Colonic mucosa (tissue), 4 donors: ENCODE data around the gene C6orf89. TPM values are rescaled to one million over a fixed set of nuclear protein-coding genes. Genes with fewer than 3 reads are reported as not detected.

Source experiments
- DNase-seq: peaks from one replicate; pipeline ENCODE4 v3.0.0-alpha.2; 2020
- H3K27ac ChIP-seq: fragments of 200-600 bp; one replicate; pipeline ENCODE4 v1.8.0; 2021
- H3K27me3 ChIP-seq: fragments of 200-600 bp; one replicate; pipeline ENCODE4 v1.8.0; 2021
- H3K36me3 ChIP-seq: fragments of 200-600 bp; one replicate; pipeline ENCODE4 v1.8.0; 2021
- H3K4me1 ChIP-seq: fragments of 200-600 bp; one replicate; pipeline ENCODE4 v1.8.0; 2021; ENCODE audit warnings: mild to moderate bottlenecking
- H3K4me3 ChIP-seq: fragments of 200-600 bp; one replicate; pipeline ENCODE4 v1.8.0; 2021
- H3K9ac ChIP-seq, 2 donors: one replicate each; pipeline ENCODE4 v1.7.0; 2013; ENCODE audit warnings: control low read depth in 2 of 2, low read depth in 2 of 2, low read length in 2 of 2
- H3K9me3 ChIP-seq: fragments of 200-600 bp; one replicate; pipeline ENCODE4 v1.8.0; 2021
- CTCF ChIP-seq: fragments of 200-600 bp; IDR thresholded peaks from one replicate; pipeline ENCODE4 v1.8.0; 2022; ENCODE audit warnings: antibody characterized with exemption, mild to moderate bottlenecking
- intact Hi-C: fragments of 100-400 bp; cut with DNase I; formaldehyde crosslinking; loops from one replicate; pipeline ENCODE4 v1.14.1; 2022
- total RNA-seq, 2 donors: library from RNA; stranded (reverse); fragmentation: NEBNext Ultra II Directional in 1 of 2; extraction: Animal tissue kit (Norgen Biotek cat#: 25700) in 1 of 2; gene quantifications; one replicate each; pipeline ENCODE4 v1.2.1, GENCODE V29; 2021
- donor health status: healthy.
- donor health status: DM: no; HTN: no; CAD: no.
- donor health status: DM: no; HTN: no; CAD: no.

Gene C6orf89
- total RNA-seq, 2 donors from 2014 or later: 46.3 to 49.5 TPM

- no peak for TF ChIP-seq CTCF
- no peaks in the 10 kb centered on the region for H3K4me1 ChIP-seq
- H3K4me3 ChIP-seq: no peak overlapping the region
- no peak overlapping the region for H3K9ac ChIP-seq
- no peak for DNase-seq
- peaks cover 7% of the 10 kb centered on the region for H3K27me3 ChIP-seq
- no peaks in the 10 kb centered on the region for H3K9me3 ChIP-seq
- H3K36me3 ChIP-seq: no peaks in the 10 kb centered on the region
- intact Hi-C loops: no loop called here
- H3K27ac ChIP-seq: no peak overlapping the region
These were observed 41.3 kb upstream of the C6orf89 start for GRCh38 chr6:36844232-36845170.

GRCh38 chr6:36845233-36845632, 40.5 kb upstream of the C6orf89 start:
- Histone ChIP-seq H3K36me3 (no peaks in the 10 kb centered on the region), H3K9ac (no peak overlapping the region), H3K27me3 (peaks cover 4% of the 10 kb centered on the region), H3K9me3 (no peaks in the 10 kb centered on the region), H3K4me3 (no peak overlapping the region), H3K27ac (no peak overlapping the region), H3K4me1 (no peaks in the 10 kb centered on the region)
- no peak for DNase-seq
- intact Hi-C loops: no loop called here
- TF ChIP-seq CTCF: no peak

GRCh38 chr6:36847152-36847551, 38.6 kb upstream of the C6orf89 start:
- no peak overlapping the region for H3K27ac ChIP-seq
- H3K9me3 ChIP-seq: no peaks in the 10 kb centered on the region
- no peak overlapping the region for H3K9ac ChIP-seq
- H3K36me3 ChIP-seq: no peaks in the 10 kb centered on the region
- H3K4me3 ChIP-seq: no peak overlapping the region
- TF ChIP-seq CTCF: no peak
- no peaks in the 10 kb centered on the region for H3K27me3 ChIP-seq
- H3K4me1 ChIP-seq: no peaks in the 10 kb centered on the region
- intact Hi-C loops: no loop called here
- DNase-seq: no peak

GRCh38 chr6:36847991-36848390, 37.8 kb upstream of the C6orf89 start:
- H3K27me3 ChIP-seq: no peaks in the 10 kb centered on the region
- H3K27ac ChIP-seq: no peak overlapping the region
- intact Hi-C loops: no loop called here
- no peak overlapping the region for H3K4me3 ChIP-seq
- no peak for TF ChIP-seq CTCF
- H3K9ac ChIP-seq: no peak overlapping the region
- H3K4me1 ChIP-seq: no peaks in the 10 kb centered on the region
- H3K36me3 ChIP-seq: no peaks in the 10 kb centered on the region
- no peaks in the 10 kb centered on the region for H3K9me3 ChIP-seq
- no peak for DNase-seq

- Histone ChIP-seq H3K4me1 (no peaks in the 10 kb centered on the region), H3K9ac (peak overlapping the region in 1 of 2 donors; percentile 6), H3K27me3 (no peaks in the 10 kb centered on the region), H3K4me3 (no peak overlapping the region), H3K9me3 (no peaks in the 10 kb centered on the region), H3K36me3 (no peaks in the 10 kb centered on the region), H3K27ac (no peak overlapping the region)
- intact Hi-C loops: no loop called here
- peak; percentile 84 for DNase-seq
- TF ChIP-seq CTCF: no peak
These were observed 36.9 kb upstream of the C6orf89 start for GRCh38 chr6:36848658-36849441.
